ENCODE data around the gene OFD1. TPM values are rescaled to one million over a fixed set of nuclear protein-coding genes. Genes with fewer than 3 reads are reported as not detected.
"Not testable (repeated sequence)": the region's sequence is repeated elsewhere in the genome, so short reads cannot be mapped to it uniquely, and the experiment has no call there.

The OFD1 gene
- total and polyA plus RNA-seq, 2 donors (not counting 3 experiments of a cell fraction or from before 2014, with no cell fraction given), result 4.7 to 12.0 TPM

DNA sequence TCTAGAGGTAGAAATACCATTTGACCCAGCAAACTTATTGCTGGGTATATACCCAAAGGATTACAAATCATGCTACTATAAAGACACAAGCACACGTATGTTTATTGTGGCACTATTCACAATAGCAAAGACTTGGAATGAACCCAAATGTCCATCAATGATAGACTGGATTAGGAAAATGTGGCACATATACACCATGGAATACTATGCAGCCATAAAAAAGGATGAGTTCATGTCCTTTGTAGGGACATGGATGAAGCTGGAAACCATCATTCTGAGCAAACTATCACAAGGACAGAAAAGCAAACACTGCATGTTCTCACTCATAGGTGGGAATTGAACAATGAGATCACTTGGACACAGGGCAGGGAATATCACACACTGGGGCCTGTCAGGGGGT is 4.0 kb upstream of the OFD1 start:
- H3K4me3 ChIP-seq (replicated peaks in 1 of 3; ENCODE audit: insufficient read depth in 1 of 3, low read depth in 1 of 3, low read length in 3 of 3); POLR2A ChIA-PET; FAIRE-seq; H3K27me3 ChIP-seq (ENCODE audit: control insufficient read depth in 2 of 2, insufficient read depth in 2 of 2, low read length in 2 of 2); H3K9me1 ChIP-seq (replicated peaks; ENCODE audit: control insufficient read depth, extremely low read depth, insufficient read depth, low read length); H3K9ac ChIP-seq (replicated peaks; ENCODE audit: extremely low read depth, insufficient read depth, low read length); H3K27ac ChIP-seq (ENCODE audit: insufficient read depth, low read depth, low read length); DNase-seq (ENCODE audit: low read depth, low spot score); CTCF ChIA-PET; H2AFZ ChIP-seq (ENCODE audit: low read depth, low read length); H3K4me2 ChIP-seq (ENCODE audit: insufficient read depth, low read length); BruUV-seq (replicated peaks); intact Hi-C loops (cut with micrococcal nuclease); H4K20me1 ChIP-seq (replicated peaks; ENCODE audit: control insufficient read depth, extremely low read depth, insufficient read depth, low read length); H3K36me3 ChIP-seq (ENCODE audit: control insufficient read depth in 2 of 2, extremely low read depth in 1 of 2, insufficient read depth in 2 of 2, low read length in 2 of 2); H3K4me1 ChIP-seq (ENCODE audit: control insufficient read depth, extremely low read depth, insufficient read depth, low read length); dilution Hi-C loops (cut with MboI; ENCODE audit: extremely low pct_ligation_motif_present, low sequenced_read_pairs); H3K9me3 ChIP-seq (replicated peaks; ENCODE audit: control insufficient read depth, insufficient read depth, low read length): not testable (repeated sequence)
- peaks cover 29% of the 10 kb centered on the region for H3K79me2 ChIP-seq (ENCODE audit: control insufficient read depth, insufficient read depth, low read length)

- DNase-seq (ENCODE audit: low read depth, low spot score) (no peak), FAIRE-seq (no peak)
- Histone ChIP-seq H3K9ac (replicated peaks; ENCODE audit: extremely low read depth, insufficient read depth, low read length) (no peak overlapping the region), H3K27ac (ENCODE audit: insufficient read depth, low read depth, low read length) (no peak overlapping the region), H3K4me2 (ENCODE audit: insufficient read depth, low read length) (no peak overlapping the region), H3K79me2 (ENCODE audit: control insufficient read depth, insufficient read depth, low read length) (peaks cover 29% of the 10 kb centered on the region), H4K20me1 (replicated peaks; ENCODE audit: control insufficient read depth, extremely low read depth, insufficient read depth, low read length) (no peaks in the 10 kb centered on the region), H3K27me3 (ENCODE audit: control insufficient read depth in 2 of 2, insufficient read depth in 2 of 2, low read length in 2 of 2) (no peaks in the 10 kb centered on the region), H3K4me3 (replicated peaks in 1 of 3; ENCODE audit: insufficient read depth in 1 of 3, low read depth in 1 of 3, low read length in 3 of 3) (no peak overlapping the region), H2AFZ (ENCODE audit: low read depth, low read length) (no peak overlapping the region), H3K4me1 (ENCODE audit: control insufficient read depth, extremely low read depth, insufficient read depth, low read length) (peaks cover 5% of the 10 kb centered on the region), H3K36me3 (ENCODE audit: control insufficient read depth in 2 of 2, extremely low read depth in 1 of 2, insufficient read depth in 2 of 2, low read length in 2 of 2) (no peaks in the 10 kb centered on the region), H3K9me1 (replicated peaks; ENCODE audit: control insufficient read depth, extremely low read depth, insufficient read depth, low read length) (no peaks in the 10 kb centered on the region), H3K9me3 (replicated peaks; ENCODE audit: control insufficient read depth, insufficient read depth, low read length) (no peaks in the 10 kb centered on the region)
- ChIA-PET CTCF (interaction anchor here (0.9 kb wide), 1 partner anchor 226 kb away, joined by 3 read pairs; no protein-coding TSS in a partner anchor), POLR2A (no interaction called here)
- dilution Hi-C loops (cut with MboI; ENCODE audit: extremely low pct_ligation_motif_present, low sequenced_read_pairs) (no loop called here), intact Hi-C loops (cut with micrococcal nuclease) (no loop called here)
- TF ChIP-seq EZH2 (IDR thresholded peaks at IDR 0.05; ENCODE audit: borderline replicate concordance, low read depth, low read length, severe bottlenecking) (no peak), JUN (IDR thresholded peaks at IDR 0.05; ENCODE audit: borderline replicate concordance, insufficient read depth, insufficient read length, low read depth) (no peak)
- no TSS peak for BruUV-seq (replicated peaks)
These were observed 2.1 kb upstream of the OFD1 start for GRCh38 chrX:13732246-13733067.
